GM12878 (cell line): Measurements from ENCODE around the gene UBE2Q2. TPM values are rescaled to one million over a fixed set of nuclear protein-coding genes. Genes with fewer than 3 reads are reported as not detected.

Source experiments
- ATAC-seq: fragments of 200-7000 bp; cut with Tn5 transposase; 3 replicates; pipeline ENCODE4 v1.9.1; 2020; ENCODE audit warnings: mild to moderate bottlenecking, moderate library complexity
- BruUV-seq: library from RNA; stranded (reverse); fragments of 400-500 nt; replicated peaks from 2 replicates; lab custom pipeline; 2021; lab: Mats Ljungman, UMichigan
- CTCF ChIA-PET: fragments of 300-600 bp; sonication (Branson Sonifier 250); formaldehyde crosslinking; extraction: SDS; loops from one replicate; lab custom pipeline; 2021; ENCODE audit warnings: inconsistent platforms; lab: Yijun Ruan, JAX
- POLR2A ChIA-PET: fragments of 350-600 bp; formaldehyde crosslinking; extraction: SDS; loops from one replicate; lab custom pipeline; 2021; ENCODE audit warnings: inconsistent platforms; lab: Charles Lee
- RAD21 ChIA-PET: fragments of 300-600 bp; sonication (Branson Sonifier 250); formaldehyde crosslinking; loops from one replicate; lab custom pipeline; 2023; ENCODE audit warnings: antibody characterized with exemption; ENCODE audit not compliant: unreplicated experiment; lab: Charles Lee
- SMC1A ChIA-PET: fragments of 300-600 bp; sonication (Branson Sonifier 250); formaldehyde crosslinking; loops from one replicate; lab custom pipeline; 2023; ENCODE audit not compliant: unreplicated experiment, uncharacterized antibody; lab: Charles Lee
- DNase-seq: peaks from one replicate; pipeline ENCODE4 v3.0.0-alpha.2; 2011; ENCODE audit warnings: low read depth, low spot score
- FAIRE-seq: peaks from 3 replicates; lab custom pipeline; 2011; peaks lifted over from hg19 to GRCh38; lab: Jason Lieb, UNC
- H2AFZ ChIP-seq: 2 replicates; pipeline ENCODE4 v1.6.0; 2011; ENCODE audit warnings: low read depth, low read length, control low read depth; ENCODE audit not compliant: control insufficient read depth
- H3K27ac ChIP-seq: 2 replicates; pipeline ENCODE4 v1.5.1; 2011; ENCODE audit warnings: control low read depth; ENCODE audit not compliant: control insufficient read depth, insufficient read depth
- H3K27me3 ChIP-seq, 2 experiments: replicated peaks in 1 of 2; 2 replicates each; pipeline versions ENCODE4 v1.6.0 to v1.6.1; 2011; ENCODE audit warnings: low read length in 1 of 2; ENCODE audit not compliant: control insufficient read depth in 2 of 2, insufficient read depth in 2 of 2
- H3K36me3 ChIP-seq, 2 experiments: 2 replicates each; pipeline ENCODE4 v1.5.1; 2011; ENCODE audit warnings: low read length in 1 of 2; ENCODE audit not compliant: control insufficient read depth in 2 of 2, insufficient read depth in 2 of 2
- H3K4me1 ChIP-seq: 2 replicates; pipeline ENCODE4 v1.6.1; 2011; ENCODE audit warnings: mild to moderate bottlenecking, low read length, moderate library complexity, mixed read lengths; ENCODE audit not compliant: control insufficient read depth, insufficient read depth
- H3K4me2 ChIP-seq: 2 replicates; pipeline ENCODE4 v1.6.0; 2011; ENCODE audit warnings: control low read depth; ENCODE audit not compliant: control insufficient read depth, insufficient read depth
- H3K4me3 ChIP-seq: fragments of 200-600 bp; sonication (generic); 2 replicates; pipeline ENCODE4 v1.5.1; 2016
- H3K79me2 ChIP-seq: 2 replicates; pipeline ENCODE4 v1.6.0; 2011; ENCODE audit warnings: low read length; ENCODE audit not compliant: control insufficient read depth, insufficient read depth
- H3K9ac ChIP-seq: 2 replicates; pipeline ENCODE4 v1.8.0; 2011; ENCODE audit warnings: low read length, control low read depth, mixed read lengths; ENCODE audit not compliant: control insufficient read depth, insufficient read depth
- H3K9me3 ChIP-seq: replicated peaks from 3 replicates; pipeline ENCODE4 v1.5.1; 2011; ENCODE audit warnings: mild to moderate bottlenecking, low read length; ENCODE audit not compliant: control insufficient read depth, insufficient read depth
- H4K20me1 ChIP-seq: 2 replicates; pipeline ENCODE4 v1.6.0; 2011; ENCODE audit not compliant: control insufficient read depth, insufficient read depth
- BRCA1 ChIP-seq: IDR thresholded peaks from 2 replicates; pipeline ENCODE4 v1.6.1; 2011; ENCODE audit warnings: low read depth, low read length, improper control_type of control experiment
- CBX3 ChIP-seq: fragments of 200-600 bp; sonication (generic); IDR thresholded peaks from 2 replicates; pipeline ENCODE4 v1.6.1; 2016; ENCODE audit warnings: low read depth, borderline replicate concordance
- EED ChIP-seq: sonication (generic); IDR thresholded peaks from 2 replicates; pipeline ENCODE4 v1.6.1; 2016; ENCODE audit warnings: antibody characterized with exemption, low read depth
- EGR1 ChIP-seq, 2 experiments: IDR thresholded peaks; 1 replicate in 1 of 2; 2 replicates in 1 of 2; pipeline ENCODE4 v1.6.1; 2011 to 2012; ENCODE audit warnings: low read depth in 2 of 2, low read length in 2 of 2, borderline replicate concordance in 1 of 2, mild to moderate bottlenecking in 1 of 2, moderate library complexity in 1 of 2
- MTA2 ChIP-seq: fragments of 450-650 bp; IDR thresholded peaks from 2 replicates; pipeline ENCODE4 v1.6.1; 2016; ENCODE audit warnings: low read depth, mild to moderate bottlenecking, moderate library complexity
- MXI1 ChIP-seq: fragments of 150-350 bp; IDR thresholded peaks from 2 replicates; pipeline ENCODE4 v1.6.1; 2011; ENCODE audit warnings: low read depth, mild to moderate bottlenecking, inconsistent platforms, low read length, improper control_type of control experiment
- NFXL1 ChIP-seq: fragments of 450-650 bp; IDR thresholded peaks from 2 replicates; pipeline ENCODE4 v1.6.1; 2017; ENCODE audit warnings: antibody characterized with exemption, mild to moderate bottlenecking, borderline replicate concordance
- POU2F2 ChIP-seq: IDR thresholded peaks from 3 replicates; pipeline ENCODE4 v1.6.1; 2011; ENCODE audit warnings: low read depth, mild to moderate bottlenecking, low read length, borderline replicate concordance
- RCOR1 ChIP-seq: conservative IDR thresholded peaks from 2 replicates; pipeline ENCODE4 v1.6.1; 2012; ENCODE audit warnings: low read depth, low read length, improper control_type of control experiment
- TBL1XR1 ChIP-seq: IDR thresholded peaks from 2 replicates; pipeline ENCODE4 v1.6.1; 2012; ENCODE audit warnings: low read depth, low read length, improper control_type of control experiment
- ZNF207 ChIP-seq: fragments of 450-650 bp; IDR thresholded peaks from 2 replicates; pipeline ENCODE4 v1.6.1; 2014; ENCODE audit warnings: antibody characterized with exemption, mild to moderate bottlenecking, borderline replicate concordance
- WGBS: methylation state at CpG from one replicate; pipeline ENCODE4 v1.1.6; 2016; ENCODE audit warnings: low lambda C conversion rate; ENCODE audit not compliant: insufficient replicate concordance, insufficient coverage; ENCODE audit errors: missing lambda C conversion rate; 5-methylcytosine and 5-hydroxymethylcytosine counted together
- in situ Hi-C: fragments of 300-500 bp; cut with MboI; formaldehyde crosslinking; loops from 9 replicates; pipeline ENCODE4 v1.14.3; 2018; ENCODE audit warnings: mixed read lengths
- intact Hi-C: fragments of 100-400 bp; cut with micrococcal nuclease; formaldehyde crosslinking; loops from one replicate; pipeline ENCODE4 v1.14.2; 2022; ENCODE audit not compliant: unreplicated experiment
- polyA plus RNA-seq, 11 experiments: library from polyadenylated mRNA; depleted of rRNA in 4 of 11; unstranded in 6 of 11; stranded (reverse) in 5 of 11; fragments of >200 nt; fragmentation: Nextera tagmentation in 4 of 11; fragmentation: Illumina TruSeq in 1 of 11; extraction: Ambion mirVana in 4 of 11; extraction: Trizol in 1 of 11; gene quantifications; 1 replicate in 1 of 11; 2 replicates in 10 of 11; pipeline versions ENCODE4 v1.2.1 to v1.2.3, GENCODE V29; 2011 to 2016; ENCODE audit warnings: inconsistent platforms in 2 of 11, missing spikeins in 2 of 11, low read depth in 1 of 11
- total RNA-seq, 4 experiments: library from RNA; depleted of rRNA in 3 of 4; stranded (reverse); fragments of >200 nt in 3 of 4; fragmentation: Illumina TruSeq in 1 of 4; extraction: Trizol in 1 of 4; gene quantifications; 2 replicates each; pipeline versions ENCODE4 v1.2.1 to v1.2.3, GENCODE V29; 2013 to 2021
- TF ChIP-seq, protein P1 (sequence below): fragments of 150-350 bp; IDR thresholded peaks from 2 replicates; pipeline ENCODE4 v1.6.1; 2014; ENCODE audit warnings: mild to moderate bottlenecking, low read depth, low read length
- TF ChIP-seq, protein P2 (sequence below): IDR thresholded peaks from 2 replicates; pipeline ENCODE4 v1.6.1; 2011; ENCODE audit warnings: low read depth, mild to moderate bottlenecking, low read length, moderate library complexity, borderline replicate concordance; ENCODE audit errors: extremely low read depth

The UBE2Q2 gene
- total and polyA plus RNA-seq, 10 of the 15 experiments (the other 5 are each of a cell fraction or from before 2014, with no cell fraction given) = 11.1 to 31.9 (median 21.6) TPM

DNA sequence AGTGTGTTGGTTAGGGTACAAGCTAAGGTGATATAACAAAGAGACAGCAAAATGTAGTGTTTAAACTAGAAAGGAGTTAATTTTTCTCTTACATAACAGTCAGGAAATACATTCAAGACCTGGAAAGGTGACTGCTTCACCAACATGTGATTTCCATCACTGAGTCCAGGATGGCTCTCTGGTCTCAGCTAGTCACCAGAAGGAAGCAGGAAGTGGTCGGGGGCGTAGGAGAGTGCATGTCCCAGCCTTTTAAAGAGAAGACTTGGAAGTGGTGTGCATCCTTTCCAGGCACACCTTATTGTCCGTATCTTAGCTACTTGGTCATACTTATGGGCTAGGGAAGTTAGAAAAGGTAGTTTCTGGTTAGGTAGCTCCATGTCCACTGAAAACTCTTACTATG is 11.1 kb upstream of the UBE2Q2 start:
- 81% methylated on average over 3 of the region's 3 CpGs for WGBS
- Histone ChIP-seq H3K9me3 (no peaks in the 10 kb centered on the region), H3K9ac (no peak overlapping the region), H4K20me1 (no peaks in the 10 kb centered on the region), H3K4me1 (peaks cover 5% of the 10 kb centered on the region), H3K36me3 (no peaks in the 10 kb centered on the region), H3K27ac (no peak overlapping the region), H3K4me2 (no peak overlapping the region), H2AFZ (no peak overlapping the region), H3K27me3 (no peaks in the 10 kb centered on the region), H3K4me3 (no peak overlapping the region), H3K79me2 (no peaks in the 10 kb centered on the region)
- CTCF ChIA-PET = interaction anchor here (1.0 to 2.0 kb wide), 4 partner anchors 9 to 29 kb away, joined by 3 to 11 read pairs (median 3); no protein-coding TSS in a partner anchor
- ATAC-seq (no peak), DNase-seq (no peak), FAIRE-seq (no peak)
- SMC1A ChIA-PET = interaction anchor here (0.8 to 1.2 kb wide), 3 partner anchors 9 to 15 kb away, joined by 3 to 5 read pairs (median 3); no protein-coding TSS in a partner anchor
- POLR2A ChIA-PET = interaction anchor here (1.2 to 1.4 kb wide), 2 partner anchors 9 to 11 kb away, joined by 3 read pairs; partner anchors contain the start of gene UBE2Q2
- TF ChIP-seq RCOR1 (no peak), ZNF207 (no peak), MXI1 (no peak), EGR1 (IDR thresholded peaks at IDR 0.05; ENCODE audit: borderline replicate concordance in 1 of 2, low read depth in 2 of 2, low read length in 2 of 2) (no peak), TBL1XR1 (no peak), CBX3 (no peak), NFXL1 (no peak), EED (no peak), POU2F2 (no peak), MTA2 (no peak), BRCA1 (no peak)
- TF ChIP-seq, protein P1, sequence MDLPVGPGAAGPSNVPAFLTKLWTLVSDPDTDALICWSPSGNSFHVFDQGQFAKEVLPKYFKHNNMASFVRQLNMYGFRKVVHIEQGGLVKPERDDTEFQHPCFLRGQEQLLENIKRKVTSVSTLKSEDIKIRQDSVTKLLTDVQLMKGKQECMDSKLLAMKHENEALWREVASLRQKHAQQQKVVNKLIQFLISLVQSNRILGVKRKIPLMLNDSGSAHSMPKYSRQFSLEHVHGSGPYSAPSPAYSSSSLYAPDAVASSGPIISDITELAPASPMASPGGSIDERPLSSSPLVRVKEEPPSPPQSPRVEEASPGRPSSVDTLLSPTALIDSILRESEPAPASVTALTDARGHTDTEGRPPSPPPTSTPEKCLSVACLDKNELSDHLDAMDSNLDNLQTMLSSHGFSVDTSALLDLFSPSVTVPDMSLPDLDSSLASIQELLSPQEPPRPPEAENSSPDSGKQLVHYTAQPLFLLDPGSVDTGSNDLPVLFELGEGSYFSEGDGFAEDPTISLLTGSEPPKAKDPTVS = no peak
- TF ChIP-seq, protein P2, sequence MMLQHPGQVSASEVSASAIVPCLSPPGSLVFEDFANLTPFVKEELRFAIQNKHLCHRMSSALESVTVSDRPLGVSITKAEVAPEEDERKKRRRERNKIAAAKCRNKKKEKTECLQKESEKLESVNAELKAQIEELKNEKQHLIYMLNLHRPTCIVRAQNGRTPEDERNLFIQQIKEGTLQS = no peak
- no TSS peak for BruUV-seq
- in situ Hi-C loops (no loop called here), intact Hi-C loops (no loop called here)
- RAD21 ChIA-PET = interaction anchor here (1.3 kb wide), 1 partner anchor 9 kb away, joined by 4 read pairs; no protein-coding TSS in a partner anchor
